NT2/D1 (cell line): ENCODE measurements around the gene CDH22.

Experiments
- SUZ12 ChIP-seq: IDR thresholded peaks from 2 replicates; pipeline ENCODE4 v1.6.1; 2011; ENCODE audit not compliant: insufficient read length, insufficient read depth; ENCODE audit errors: extremely low read depth
- YY1 ChIP-seq: IDR thresholded peaks from 2 replicates; pipeline ENCODE4 v1.6.1; 2011; ENCODE audit not compliant: insufficient read length, insufficient read depth
- ZNF274 ChIP-seq: IDR thresholded peaks from 2 replicates; pipeline ENCODE4 v1.6.1; 2011; ENCODE audit warnings: mild to moderate bottlenecking, low read depth, low read length

GRCh38 chr20:46199198-46199597 lies 109.1 kb downstream of the CDH22 start:
- TF ChIP-seq ZNF274: no peak
- TF ChIP-seq YY1: no peak
- TF ChIP-seq SUZ12: no peak
